Hepatocyte (in vitro differentiated cells): ENCODE measurements around the gene LY6G5C. TPM values are rescaled to one million over a fixed set of nuclear protein-coding genes. Genes with fewer than 3 reads are reported as not detected.

Source experiments
- DNase-seq: peaks from one replicate; pipeline ENCODE4 v3.0.0-alpha.2; 2016; ENCODE audit warnings: low spot score
- H2AFZ ChIP-seq: fragments of 200-600 bp; sonication (generic); 2 replicates; pipeline ENCODE4 v1.6.0; 2016; ENCODE audit warnings: antibody characterized with exemption, mild to moderate bottlenecking
- H3K27ac ChIP-seq: fragments of 200-600 bp; sonication (generic); 2 replicates; pipeline ENCODE4 v1.5.1; 2016; ENCODE audit warnings: mild to moderate bottlenecking
- H3K27me3 ChIP-seq: fragments of 200-600 bp; sonication (generic); 2 replicates; pipeline ENCODE4 v1.6.1; 2016
- H3K36me3 ChIP-seq: fragments of 200-600 bp; sonication (generic); replicated peaks from 2 replicates; pipeline ENCODE4 v1.5.1; 2016; ENCODE audit warnings: low read depth; ENCODE audit not compliant: insufficient read depth
- H3K4me1 ChIP-seq: fragments of 200-600 bp; sonication (generic); 2 replicates; pipeline ENCODE4 v1.5.1; 2016; ENCODE audit warnings: mild to moderate bottlenecking, moderate library complexity; ENCODE audit not compliant: insufficient read depth
- H3K4me2 ChIP-seq: fragments of 200-600 bp; sonication (generic); 2 replicates; pipeline ENCODE4 v1.6.0; 2016
- H3K4me3 ChIP-seq: fragments of 200-600 bp; sonication (generic); 2 replicates; pipeline ENCODE4 v1.5.1; 2016; ENCODE audit warnings: mild to moderate bottlenecking
- H3K79me2 ChIP-seq: fragments of 200-600 bp; sonication (generic); 2 replicates; pipeline ENCODE4 v1.6.0; 2017; ENCODE audit warnings: mild to moderate bottlenecking
- H3K9me2 ChIP-seq: fragments of 200-600 bp; sonication (generic); replicated peaks from 2 replicates; pipeline ENCODE4 v1.6.0; 2017; ENCODE audit warnings: mild to moderate bottlenecking; ENCODE audit not compliant: insufficient read depth
- H3K9me3 ChIP-seq: fragments of 200-600 bp; sonication (generic); 2 replicates; pipeline ENCODE4 v1.5.1; 2016; ENCODE audit warnings: low read depth, mild to moderate bottlenecking
- H4K20me1 ChIP-seq: fragments of 200-600 bp; sonication (generic); 2 replicates; pipeline ENCODE4 v1.6.0; 2016; ENCODE audit warnings: mild to moderate bottlenecking; ENCODE audit not compliant: insufficient read depth, poor library complexity, severe bottlenecking
- EZH2 ChIP-seq: fragments of 200-600 bp; sonication (generic); IDR thresholded peaks from 2 replicates; pipeline ENCODE4 v1.6.1; 2016; ENCODE audit warnings: antibody characterized with exemption, mild to moderate bottlenecking, borderline replicate concordance
- EZH2phosphoT487 ChIP-seq: fragments of 200-600 bp; sonication (generic); IDR thresholded peaks from one replicate; pipeline ENCODE4 v1.6.1; 2018; ENCODE audit warnings: antibody characterized with exemption, mild to moderate bottlenecking, low read depth, moderate library complexity; ENCODE audit not compliant: unreplicated experiment, severe bottlenecking
- WGBS: methylation state at CpG from one replicate; pipeline ENCODE4 v1.1.6; 2016; ENCODE audit warnings: low lambda C conversion rate; ENCODE audit errors: missing lambda C conversion rate; 5-methylcytosine and 5-hydroxymethylcytosine counted together
- polyA plus RNA-seq: library from polyadenylated mRNA; unstranded; fragments of >200 nt; fragmentation: Nextera tagmentation; extraction: Ambion mirVana; gene quantifications from 2 replicates; pipeline ENCODE4 v1.2.1, GENCODE V29; 2016
- total RNA-seq: library from RNA; depleted of rRNA; stranded (reverse); fragments of >200 nt; gene quantifications from 2 replicates; pipeline ENCODE4 v1.2.3, GENCODE V29; 2014
- TF ChIP-seq, protein P1 (sequence below): fragments of 200-600 bp; sonication (generic); IDR thresholded peaks from 2 replicates; pipeline ENCODE4 v1.5.1; 2016; ENCODE audit warnings: antibody characterized with exemption, mild to moderate bottlenecking; ENCODE audit not compliant: poor library complexity

LY6G5C gene
- total and polyA plus RNA-seq, 2 experiments from 2014 or later = 0.63 TPM; not detected in 1

DNA sequence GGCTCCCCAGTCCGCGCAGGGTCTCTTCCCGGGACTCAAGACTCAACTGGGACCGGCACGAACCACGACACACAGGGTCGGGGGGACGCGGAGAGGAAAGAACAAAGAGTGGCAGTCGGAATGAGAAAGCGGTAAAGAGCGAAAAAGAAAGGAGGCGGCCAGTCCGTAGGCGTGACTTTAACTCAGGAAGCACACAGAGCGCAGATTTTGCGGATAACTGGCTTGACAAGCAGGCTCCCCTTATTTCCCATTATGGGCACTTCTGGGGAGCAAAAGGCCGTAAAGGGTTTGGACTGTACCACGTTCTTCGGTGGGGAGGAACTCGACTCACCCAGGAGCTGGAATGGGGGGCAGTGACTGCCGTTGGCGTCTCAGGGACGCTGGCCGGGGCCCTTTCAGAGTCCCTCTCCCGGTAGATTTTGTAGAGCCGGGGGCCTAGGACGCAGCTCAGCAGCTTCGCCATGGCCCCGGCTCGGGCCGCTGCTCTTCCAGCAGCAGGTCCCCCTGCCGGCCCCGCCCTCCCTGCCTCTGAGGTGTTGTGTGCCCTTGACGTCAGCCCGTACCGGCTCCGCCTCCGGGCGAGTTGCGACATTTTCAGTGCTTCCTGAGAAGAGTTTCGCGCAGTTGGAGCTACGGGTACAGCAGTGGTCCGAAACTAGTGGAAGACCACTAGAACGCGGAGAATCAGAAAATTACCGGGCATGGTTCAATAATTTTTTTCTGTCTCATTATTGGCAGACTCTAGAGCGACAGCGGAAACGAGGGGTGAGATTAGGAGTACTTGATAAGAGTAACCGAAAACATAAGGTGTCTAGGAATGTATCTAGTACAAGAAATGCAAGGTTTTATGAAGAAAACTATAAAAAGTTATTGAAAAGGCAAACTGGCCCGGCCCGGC lies 22.2 kb upstream of the LY6G5C start, which contains the start of gene ABHD16A:
TSS of gene ABHD16A (minus strand) at position 506 of the 898 bp plus-strand sequence. CDS start at position 463, 43 bp downstream.
- Histone ChIP-seq H3K4me2 (peak within 1 kb of the TSS; percentile 97), H3K79me2 (peaks cover 45% of the 10 kb centered on the region), H3K9me2 (no peaks in the 10 kb centered on the region), H2AFZ (peak within 1 kb of the TSS; percentile 82), H3K9me3 (no peaks in the 10 kb centered on the region), H3K4me3 (peak within 1 kb of the TSS; percentile 65), H3K36me3 (no peaks in the 10 kb centered on the region), H3K27me3 (no peaks in the 10 kb centered on the region), H4K20me1 (peaks cover 5% of the 10 kb centered on the region), H3K4me1 (peaks cover 26% of the 10 kb centered on the region), H3K27ac (peak within 1 kb of the TSS; percentile 96)
- WGBS = 4% methylated on average over 49 of the region's 54 CpGs
- TF ChIP-seq EZH2 (no peak), EZH2phosphoT487 (no peak)
- TF ChIP-seq, protein P1, sequence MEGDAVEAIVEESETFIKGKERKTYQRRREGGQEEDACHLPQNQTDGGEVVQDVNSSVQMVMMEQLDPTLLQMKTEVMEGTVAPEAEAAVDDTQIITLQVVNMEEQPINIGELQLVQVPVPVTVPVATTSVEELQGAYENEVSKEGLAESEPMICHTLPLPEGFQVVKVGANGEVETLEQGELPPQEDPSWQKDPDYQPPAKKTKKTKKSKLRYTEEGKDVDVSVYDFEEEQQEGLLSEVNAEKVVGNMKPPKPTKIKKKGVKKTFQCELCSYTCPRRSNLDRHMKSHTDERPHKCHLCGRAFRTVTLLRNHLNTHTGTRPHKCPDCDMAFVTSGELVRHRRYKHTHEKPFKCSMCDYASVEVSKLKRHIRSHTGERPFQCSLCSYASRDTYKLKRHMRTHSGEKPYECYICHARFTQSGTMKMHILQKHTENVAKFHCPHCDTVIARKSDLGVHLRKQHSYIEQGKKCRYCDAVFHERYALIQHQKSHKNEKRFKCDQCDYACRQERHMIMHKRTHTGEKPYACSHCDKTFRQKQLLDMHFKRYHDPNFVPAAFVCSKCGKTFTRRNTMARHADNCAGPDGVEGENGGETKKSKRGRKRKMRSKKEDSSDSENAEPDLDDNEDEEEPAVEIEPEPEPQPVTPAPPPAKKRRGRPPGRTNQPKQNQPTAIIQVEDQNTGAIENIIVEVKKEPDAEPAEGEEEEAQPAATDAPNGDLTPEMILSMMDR = no peak
- peak; percentile 99 for DNase-seq

DNA sequence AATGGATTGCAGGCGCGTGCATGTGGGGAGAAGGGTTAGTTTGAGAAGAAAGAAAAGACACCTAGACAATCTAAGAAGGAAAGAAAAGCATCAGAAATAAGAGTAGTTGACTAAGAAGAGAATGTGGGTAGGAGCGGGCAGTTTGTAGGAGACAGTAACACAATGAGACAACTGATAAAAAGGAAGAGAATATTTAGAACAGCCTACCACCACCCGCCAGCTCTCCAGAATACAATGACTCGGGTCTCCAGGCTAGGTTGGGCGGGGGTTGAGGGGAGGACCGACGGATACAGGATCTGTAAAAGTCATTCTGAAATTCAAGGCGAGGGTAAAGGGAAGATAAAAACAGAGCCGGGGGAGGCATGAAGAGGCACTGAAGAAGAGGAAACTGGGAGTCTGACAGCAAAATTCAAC lies 21.5 kb upstream of the LY6G5C start:
- Histone ChIP-seq H3K79me2 (peaks cover 51% of the 10 kb centered on the region), H3K27me3 (no peaks in the 10 kb centered on the region), H3K4me3 (peak overlapping the region; percentile 65), H2AFZ (peak overlapping the region; percentile 47), H3K36me3 (no peaks in the 10 kb centered on the region), H4K20me1 (peaks cover 5% of the 10 kb centered on the region), H3K27ac (peak overlapping the region; percentile 96), H3K9me2 (no peaks in the 10 kb centered on the region), H3K4me1 (peaks cover 26% of the 10 kb centered on the region), H3K4me2 (peak overlapping the region; percentile 97), H3K9me3 (no peaks in the 10 kb centered on the region)
- 4% methylated on average over 10 of the region's 10 CpGs for WGBS
- no peak for DNase-seq
- TF ChIP-seq EZH2phosphoT487 = no peak
- TF ChIP-seq, protein P1 = no peak
- TF ChIP-seq EZH2 = no peak

DNA sequence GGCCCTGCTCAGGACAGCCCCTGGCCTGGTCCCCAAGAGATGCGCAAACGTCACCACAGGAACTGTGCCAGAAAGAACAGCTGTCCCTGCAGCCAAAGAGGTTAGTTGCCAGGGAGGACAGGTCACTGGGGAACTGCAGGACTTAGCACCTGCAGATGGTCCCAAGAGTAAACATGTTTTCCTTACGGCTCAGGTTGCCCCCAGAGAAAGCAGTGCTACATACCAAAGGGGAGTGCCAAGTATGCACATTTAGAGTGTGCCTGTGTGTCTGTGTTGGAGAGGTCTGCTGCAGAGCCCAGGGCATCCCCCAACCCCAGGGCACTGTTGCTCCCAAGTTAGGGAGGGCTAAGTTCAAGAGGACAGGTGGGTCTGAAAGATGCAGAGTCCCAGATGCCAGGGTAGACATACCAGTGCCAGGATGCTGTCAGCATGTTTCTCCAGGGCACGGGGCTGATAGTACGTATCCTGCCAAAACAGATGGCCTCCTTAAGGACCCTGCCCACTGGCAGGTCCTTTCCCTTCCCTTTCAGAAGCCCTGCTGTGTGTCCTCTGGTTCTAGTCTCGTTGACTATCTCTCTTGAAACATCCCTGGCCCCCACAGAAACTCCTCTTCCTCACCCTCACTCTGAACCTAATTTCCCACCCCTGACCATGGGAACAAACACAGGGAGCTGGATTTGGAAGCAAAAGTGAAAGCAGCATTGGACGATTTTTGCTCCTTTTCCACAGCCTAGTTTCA lies 21.0 kb upstream of the LY6G5C start:
- Histone ChIP-seq H4K20me1 (peaks cover 5% of the 10 kb centered on the region), H3K27me3 (no peaks in the 10 kb centered on the region), H3K4me1 (peaks cover 26% of the 10 kb centered on the region), H3K4me2 (peak overlapping the region; percentile 97), H3K79me2 (peaks cover 56% of the 10 kb centered on the region), H2AFZ (peak overlapping the region; percentile 47), H3K9me3 (no peaks in the 10 kb centered on the region), H3K27ac (peak overlapping the region; percentile 96), H3K4me3 (peak overlapping the region; percentile 65), H3K36me3 (no peaks in the 10 kb centered on the region), H3K9me2 (no peaks in the 10 kb centered on the region)
- TF ChIP-seq EZH2 (no peak), EZH2phosphoT487 (no peak)
- TF ChIP-seq, protein P1 = no peak
- 38% methylated on average over 7 of the region's 7 CpGs for whole genome bisulfite sequencing
- DNase-seq = no peak
